OCI-LY3 (cell line): Measurements from ENCODE around the gene DLK1.

Experiments used
- H2AFZ ChIP-seq: fragments of 200-600, 300-600 bp; shearing (Covaris generic); 2 replicates; pipeline ENCODE4 v1.6.0; 2014; ENCODE audit warnings: antibody characterized with exemption, low read depth, low read length
- H3K27ac ChIP-seq: fragments of 200-600, 300-600 bp; sonication (generic); 2 replicates; pipeline ENCODE4 v1.5.1; 2014; ENCODE audit warnings: mild to moderate bottlenecking, low read length, moderate library complexity, mixed read lengths
- H3K27me3 ChIP-seq: fragments of 200-600, 300-600 bp; sonication (generic); 2 replicates; pipeline ENCODE4 v1.6.1; 2014; ENCODE audit warnings: low read depth, low read length, mixed read lengths
- H3K36me3 ChIP-seq: fragments of 200-600, 300-600 bp; sonication (generic); replicated peaks from 2 replicates; pipeline ENCODE3; 2014; ENCODE audit warnings: low read depth, low read length, mixed read lengths
- H3K4me1 ChIP-seq: fragments of 300-600, 200-600 bp; sonication (generic); 2 replicates; pipeline ENCODE4 v1.6.1; 2014; ENCODE audit warnings: low read length, mixed read lengths
- H3K4me2 ChIP-seq: fragments of 200-600, 300-600 bp; sonication (generic); 2 replicates; pipeline ENCODE4 v1.6.1; 2014; ENCODE audit warnings: low read length, mixed read lengths
- H3K4me3 ChIP-seq: fragments of 300-600, 200-600 bp; sonication (generic); 2 replicates; pipeline ENCODE4 v1.5.1; 2014; ENCODE audit warnings: antibody characterized with exemption, mild to moderate bottlenecking, low read length, moderate library complexity
- H3K79me2 ChIP-seq: fragments of 300-600, 200-600 bp; shearing (Covaris generic); 2 replicates; pipeline ENCODE4 v1.6.1; 2014; ENCODE audit warnings: mild to moderate bottlenecking, low read length, mixed read lengths
- H3K9ac ChIP-seq: fragments of 300-600, 200-600 bp; shearing (Covaris generic); 2 replicates; pipeline ENCODE4 v1.6.0; 2014; ENCODE audit warnings: mild to moderate bottlenecking, low read length, moderate library complexity
- H3K9me3 ChIP-seq: fragments of 200-600, 300-600 bp; shearing (Covaris generic); 2 replicates; pipeline ENCODE4 v1.6.1; 2014; ENCODE audit warnings: low read length, mixed read lengths; ENCODE audit not compliant: insufficient read depth
- H4K20me1 ChIP-seq: fragments of 200-600, 300-600 bp; sonication (generic); 2 replicates; pipeline ENCODE4 v1.6.1; 2016; ENCODE audit warnings: low read length, mixed read lengths; ENCODE audit not compliant: insufficient read depth
- CTCF ChIP-seq: fragments of 200-600, 300-600 bp; sonication (generic); IDR thresholded peaks from 2 replicates; pipeline ENCODE4 v1.5.1; 2014; ENCODE audit warnings: antibody characterized with exemption, low read length, low read depth
- EZH2phosphoT487 ChIP-seq: fragments of 200-600 bp; shearing (Covaris generic); IDR thresholded peaks from 2 replicates; pipeline ENCODE4 v1.6.1; 2018; ENCODE audit warnings: antibody characterized with exemption, mixed run types, low read depth

DLK1 gene

GRCh38 chr14:100726550-100727085 lies at the start of gene DLK1:
DLK1 (plus strand) TSS chr14:100726892; CDS start chr14:100727069, 177 bp downstream.
- no peak within 1 kb of the TSS for H3K4me2 ChIP-seq
- no peak within 1 kb of the TSS for H3K27ac ChIP-seq
- H3K9me3 ChIP-seq = no peaks in the 10 kb centered on the region
- H3K36me3 ChIP-seq = no peaks in the 10 kb centered on the region
- no peak within 1 kb of the TSS for H2AFZ ChIP-seq
- H4K20me1 ChIP-seq = no peaks in the 10 kb centered on the region
- H3K27me3 ChIP-seq = peaks cover 12% of the 10 kb centered on the region
- H3K79me2 ChIP-seq = no peaks in the 10 kb centered on the region
- H3K4me3 ChIP-seq = no peak within 1 kb of the TSS
- H3K9ac ChIP-seq = no peak within 1 kb of the TSS
- no peaks in the 10 kb centered on the region for H3K4me1 ChIP-seq
- no peak for TF ChIP-seq EZH2phosphoT487
- no peak for TF ChIP-seq CTCF

GRCh38 chr14:100677152-100677551 lies 49.5 kb upstream of the DLK1 start:
- no peaks in the 10 kb centered on the region for H3K4me1 ChIP-seq
- no peak overlapping the region for H2AFZ ChIP-seq
- H4K20me1 ChIP-seq = no peaks in the 10 kb centered on the region
- H3K27me3 ChIP-seq = peaks cover 10% of the 10 kb centered on the region
- no peaks in the 10 kb centered on the region for H3K9me3 ChIP-seq
- no peaks in the 10 kb centered on the region for H3K79me2 ChIP-seq
- H3K27ac ChIP-seq = no peak overlapping the region
- no peaks in the 10 kb centered on the region for H3K36me3 ChIP-seq
- H3K4me3 ChIP-seq = no peak overlapping the region
- no peak overlapping the region for H3K4me2 ChIP-seq
- TF ChIP-seq CTCF (no peak), EZH2phosphoT487 (no peak)
- H3K9ac ChIP-seq = no peak overlapping the region

- H3K4me1 ChIP-seq = no peaks in the 10 kb centered on the region
- H4K20me1 ChIP-seq = no peaks in the 10 kb centered on the region
- H3K27me3 ChIP-seq = peaks cover 10% of the 10 kb centered on the region
- no peaks in the 10 kb centered on the region for H3K36me3 ChIP-seq
- no peaks in the 10 kb centered on the region for H3K9me3 ChIP-seq
- H3K4me3 ChIP-seq = no peak overlapping the region
- H3K79me2 ChIP-seq = no peaks in the 10 kb centered on the region
- H3K9ac ChIP-seq = no peak overlapping the region
- H3K4me2 ChIP-seq = no peak overlapping the region
- H3K27ac ChIP-seq = no peak overlapping the region
- no peak overlapping the region for H2AFZ ChIP-seq
- TF ChIP-seq CTCF (no peak), EZH2phosphoT487 (no peak)
Observed at GRCh38 chr14:100677554-100678468, 48.9 kb upstream of the DLK1 start.

GRCh38 chr14:100678469-100678828 lies 48.2 kb upstream of the DLK1 start:
- Histone ChIP-seq H3K79me2 (no peaks in the 10 kb centered on the region), H3K27ac (no peak overlapping the region), H3K4me1 (no peaks in the 10 kb centered on the region), H3K9ac (no peak overlapping the region), H2AFZ (no peak overlapping the region), H4K20me1 (no peaks in the 10 kb centered on the region), H3K9me3 (no peaks in the 10 kb centered on the region), H3K4me2 (no peak overlapping the region), H3K27me3 (peaks cover 8% of the 10 kb centered on the region), H3K4me3 (no peak overlapping the region), H3K36me3 (no peaks in the 10 kb centered on the region)
- TF ChIP-seq EZH2phosphoT487 = no peak
- TF ChIP-seq CTCF = no peak
